ENCODE results near the gene BMP3. TPM values are rescaled to one million over a fixed set of nuclear protein-coding genes. Genes with fewer than 3 reads are reported as not detected.

The BMP3 gene
- total RNA-seq, 1 experiment from 2014 or later = 0.10 TPM

Other genes starting within 250 kb of the BMP3 start
- 2.2 and 3.1 TPM in 2 replicates for gene PRKG2, start 184.5 kb downstream of the BMP3 start, total RNA-seq (2014; rRNA removed; shearing (Covaris generic))